Hepatocyte (in vitro differentiated cells): ENCODE results near the gene ORAI2.

Experiments
- CTCF ChIP-seq: fragments of 200-600 bp; sonication (generic); IDR thresholded peaks from 2 replicates; pipeline ENCODE4 v1.5.1; 2016; ENCODE audit warnings: antibody characterized with exemption, mild to moderate bottlenecking; ENCODE audit not compliant: poor library complexity
- EZH2phosphoT487 ChIP-seq: fragments of 200-600 bp; sonication (generic); IDR thresholded peaks from one replicate; pipeline ENCODE4 v1.6.1; 2018; ENCODE audit warnings: antibody characterized with exemption, mild to moderate bottlenecking, low read depth, moderate library complexity; ENCODE audit not compliant: unreplicated experiment, severe bottlenecking

- TF ChIP-seq CTCF (no peak), EZH2phosphoT487 (no peak)
These were observed 16.3 kb upstream of the ORAI2 start for GRCh38 chr7:102417105-102417504.
